ENCODE measurements around the gene MEX3D. TPM values are rescaled to one million over a fixed set of nuclear protein-coding genes. Genes with fewer than 3 reads are reported as not detected.

The MEX3D gene
- total RNA-seq, 1 donor from 2014 or later = 20.5 TPM

- no peak for DNase-seq (ENCODE audit: low spot score)
Measured at GRCh38 chr19:1574354-1575136, 6.4 kb upstream of the MEX3D start.

DNA sequence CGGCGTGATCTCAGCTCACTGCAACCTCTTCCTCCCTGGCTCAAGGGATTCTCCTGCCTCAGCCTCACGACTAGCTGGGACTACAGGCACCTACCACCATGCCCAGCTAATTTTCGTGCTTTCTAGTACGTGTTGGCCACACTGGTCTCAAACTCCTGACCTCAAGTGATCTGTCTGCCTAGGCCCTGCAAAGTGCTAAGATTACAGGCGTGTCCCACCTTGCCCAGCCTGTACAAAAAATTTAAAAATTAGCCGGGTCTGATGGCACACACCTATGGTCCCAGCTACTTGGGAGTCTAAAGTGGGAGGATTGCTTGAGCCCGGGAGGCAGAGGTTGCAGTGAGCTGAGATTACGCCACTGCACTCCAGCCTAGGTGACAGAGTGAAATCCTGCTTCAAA, 4.7 kb upstream of the MEX3D start:
- no peak for DNase-seq (ENCODE audit: low spot score)

DNA sequence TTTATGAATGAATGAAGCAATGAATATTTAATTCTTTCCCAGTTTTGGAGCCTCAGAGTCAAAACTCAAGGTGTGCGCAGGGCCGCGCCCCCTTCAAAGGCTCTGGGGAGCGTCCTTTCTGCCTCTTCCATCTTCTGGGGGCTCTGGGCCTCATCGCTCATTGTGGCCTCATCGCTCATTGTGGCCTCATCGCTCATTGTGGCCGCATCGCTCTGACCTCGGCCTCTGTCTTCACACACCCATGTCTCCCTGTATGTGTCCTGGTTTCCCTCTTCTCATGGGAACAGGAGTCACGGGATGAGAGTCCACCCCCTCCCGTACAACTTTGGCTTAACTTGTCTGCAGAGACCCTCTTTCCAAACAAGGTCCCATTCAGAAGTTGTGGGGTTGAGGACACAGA, 3.2 kb upstream of the MEX3D start:
- no peak for DNase-seq (ENCODE audit: low spot score)

DNA sequence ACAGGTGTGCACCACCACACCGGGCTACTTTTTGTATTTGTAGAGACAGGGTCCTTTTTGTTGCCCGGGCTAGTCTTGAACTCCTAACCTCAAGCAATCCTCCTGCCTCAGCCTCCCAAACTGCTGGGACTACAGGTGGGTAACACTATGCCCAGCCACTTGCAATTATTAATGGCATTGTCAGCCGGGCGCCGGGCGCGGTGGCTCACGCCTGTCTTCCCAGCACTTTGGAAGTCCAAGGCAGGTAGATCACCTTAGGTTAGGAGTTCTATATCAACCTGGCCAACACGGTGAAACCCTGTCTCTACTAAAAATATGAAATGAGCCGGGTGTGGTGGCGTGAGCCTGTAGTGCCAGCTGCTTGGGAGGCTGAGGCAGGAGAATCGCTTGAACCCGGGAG, 2.7 kb upstream of the MEX3D start:
- DNase-seq (ENCODE audit: low spot score) = no peak

DNA sequence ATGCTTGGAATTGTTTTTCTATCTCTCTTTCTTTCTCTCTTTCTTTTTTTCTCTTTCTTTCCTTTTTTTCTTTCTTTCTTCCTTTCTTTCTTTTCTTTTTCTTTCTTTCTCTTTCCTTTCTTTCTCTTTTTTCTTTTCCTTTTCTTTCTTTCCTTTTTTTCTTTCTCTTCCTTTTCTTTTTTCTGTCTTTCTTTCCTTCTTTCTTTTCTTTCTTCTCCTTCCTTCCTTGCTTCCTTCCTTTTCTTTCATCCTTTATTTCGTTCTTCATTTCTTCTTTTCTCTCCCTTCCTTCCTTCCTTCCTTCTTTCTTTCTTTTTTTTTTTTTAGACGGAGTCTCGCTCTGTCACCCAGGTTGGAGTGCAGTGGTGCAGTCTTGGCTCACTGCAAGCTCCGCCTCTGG, 1.9 kb upstream of the MEX3D start:
- DNase-seq (ENCODE audit: low spot score) = no peak

- DNase-seq (ENCODE audit: low spot score) = no peak
Measured at GRCh38 chr19:1567848-1568227, 287 bp downstream of the MEX3D start.

- no peak for DNase-seq (ENCODE audit: low spot score)
Measured at GRCh38 chr19:1567116-1567847, 843 bp downstream of the MEX3D start.

- no peak for DNase-seq (ENCODE audit: low spot score)
Measured at GRCh38 chr19:1566392-1567115, 1.6 kb downstream of the MEX3D start.

GRCh38 chr19:1563251-1563650, 4.9 kb downstream of the MEX3D start:
- no peak for DNase-seq (ENCODE audit: low spot score)

DNA sequence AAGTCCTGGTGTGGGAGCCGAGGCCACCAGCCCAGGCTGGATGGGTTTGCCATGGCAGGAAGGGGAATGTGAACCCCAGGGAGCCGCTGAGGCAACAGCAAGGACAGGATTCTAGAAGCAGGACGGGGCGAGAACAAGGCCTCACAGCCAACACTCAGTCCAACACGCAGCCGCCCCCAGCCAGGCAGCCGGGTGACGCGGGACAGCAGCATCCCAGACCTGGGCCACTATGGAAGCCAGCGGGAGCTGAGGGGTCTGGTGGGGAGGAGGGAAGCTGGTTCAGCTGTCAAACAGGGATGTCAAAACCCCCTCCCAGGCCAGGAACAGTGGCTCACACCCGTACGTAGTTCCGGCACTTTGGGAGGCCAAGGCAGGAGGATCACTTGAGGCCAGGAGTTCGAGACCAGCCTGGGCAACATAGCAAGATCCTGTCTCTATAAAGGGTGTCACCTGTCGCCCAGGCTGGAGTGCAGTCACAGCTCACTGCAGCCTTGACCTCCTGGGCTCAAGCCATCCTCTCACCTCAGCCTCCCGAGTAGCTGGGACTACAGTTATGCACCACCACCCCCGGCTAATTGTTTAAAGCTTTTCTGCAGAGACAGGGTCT, 6.8 kb downstream of the MEX3D start:
- no peak for DNase-seq (ENCODE audit: low spot score)

- no peak for DNase-seq (ENCODE audit: low spot score)
Measured at GRCh38 chr19:1560286-1560882, 7.7 kb downstream of the MEX3D start.

DNA sequence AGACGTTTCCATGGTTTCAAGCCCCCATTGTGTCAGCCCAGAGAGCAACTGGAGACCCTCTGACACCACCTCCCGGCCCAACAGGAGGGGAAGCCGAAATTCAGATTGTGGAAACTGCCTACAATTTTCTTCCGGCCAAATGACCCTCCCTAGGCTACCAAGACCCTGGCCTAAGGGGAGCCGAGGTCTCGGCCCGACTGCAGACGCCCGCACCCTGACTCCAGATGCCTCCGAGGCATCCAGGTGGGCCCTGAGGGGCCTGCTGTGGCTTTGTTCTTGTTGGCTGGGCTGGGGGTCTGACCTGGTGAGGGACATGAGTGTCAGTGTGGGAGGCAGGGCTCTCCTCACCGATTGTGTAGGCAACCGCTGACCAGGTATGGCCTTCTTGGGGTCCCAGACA, 9.6 kb downstream of the MEX3D start:
- DNase-seq (ENCODE audit: low spot score) = no peak

- DNase-seq (ENCODE audit: low spot score) = no peak
Measured at GRCh38 chr19:1556390-1557070, 11.6 kb downstream of the MEX3D start.

DNA sequence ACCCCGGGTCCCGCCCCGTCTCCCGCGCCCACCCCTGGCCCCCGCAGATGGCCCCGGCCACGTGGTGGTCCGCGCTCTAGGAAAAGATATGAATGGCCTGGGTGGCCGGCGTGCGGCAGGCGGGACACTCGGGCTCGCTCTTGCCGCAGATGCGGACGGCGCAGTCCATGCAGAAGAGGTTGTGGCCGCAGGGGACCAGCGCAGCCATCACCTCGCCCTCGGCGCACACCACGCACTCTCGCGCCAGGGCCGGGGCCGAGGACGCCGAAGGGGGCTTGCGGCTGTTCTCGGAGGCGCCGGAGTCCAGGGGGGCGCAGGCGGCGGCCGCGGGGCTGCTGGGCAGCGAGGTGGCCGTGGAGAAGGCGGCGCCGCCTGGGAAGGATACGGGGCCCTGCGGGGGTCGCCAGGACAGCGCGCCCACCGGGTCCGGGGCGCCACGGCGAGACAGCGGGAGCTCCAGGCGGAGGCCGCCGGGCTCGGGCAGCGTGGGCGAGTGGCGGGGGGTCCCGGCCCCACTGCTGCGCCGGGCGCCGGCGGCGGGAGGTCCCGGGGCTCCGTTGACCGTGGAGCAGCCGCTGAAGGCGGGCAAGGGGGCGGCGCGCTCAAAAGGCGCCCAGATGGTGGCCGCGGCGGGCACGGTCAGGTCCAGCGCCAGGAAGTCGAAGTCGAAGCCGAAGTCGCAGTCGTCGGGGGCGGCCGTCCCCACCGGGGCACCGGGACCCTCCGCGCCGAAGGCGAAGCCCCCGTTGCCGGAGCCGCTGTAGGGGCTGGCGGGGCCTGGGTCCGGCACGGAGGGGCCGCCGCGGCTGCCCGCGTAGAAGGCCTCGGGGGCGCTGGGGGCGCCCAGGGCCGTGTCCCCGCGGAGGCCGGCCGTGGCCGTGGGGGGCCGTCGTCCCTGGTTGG, 12.4 kb downstream of the MEX3D start:
- no peak for DNase-seq (ENCODE audit: low spot score)

DNA sequence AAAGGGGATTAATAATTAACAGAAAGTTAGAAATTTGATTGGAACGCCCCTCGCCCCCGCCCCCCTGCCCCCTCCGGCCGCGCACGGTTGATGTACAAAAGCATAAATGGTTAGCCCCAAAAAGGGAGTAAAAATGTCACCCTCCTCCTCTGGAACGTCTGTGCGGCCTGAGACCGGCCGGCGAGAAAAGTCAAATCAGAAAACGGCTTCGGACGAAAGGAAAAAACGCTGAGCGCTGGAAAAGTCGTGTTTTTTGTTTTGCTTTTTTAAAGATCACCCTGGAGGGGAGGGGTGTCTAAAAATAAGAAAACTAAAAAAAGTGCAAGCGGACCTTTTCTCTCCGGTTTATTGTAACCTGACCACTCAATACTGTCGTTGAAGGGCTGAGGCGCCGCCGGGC, 13.2 kb downstream of the MEX3D start:
- DNase-seq (ENCODE audit: low spot score) = no peak

DNA sequence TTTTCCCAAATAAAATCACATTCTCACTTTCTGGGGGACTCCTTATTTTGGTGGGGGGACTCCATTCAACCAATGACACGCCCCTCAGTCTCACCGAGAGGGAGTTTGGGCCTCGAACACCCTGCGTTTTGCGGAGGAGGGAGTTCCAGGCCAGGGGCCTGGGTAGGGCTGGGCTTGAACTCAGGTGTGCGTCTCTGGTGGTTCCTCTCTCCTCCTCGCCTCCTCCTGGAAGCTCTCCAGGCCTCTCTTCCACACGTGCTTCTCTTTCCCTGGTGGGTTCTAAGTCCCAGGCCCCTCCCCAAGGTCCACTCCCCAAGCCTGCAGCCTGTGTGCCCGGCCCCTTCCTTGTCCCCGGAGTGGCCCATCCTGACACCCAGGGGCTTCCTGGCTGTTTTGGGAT, 14.7 kb downstream of the MEX3D start:
- DNase-seq (ENCODE audit: low spot score) = no peak

- DNase-seq (ENCODE audit: low spot score) = no peak
Measured at GRCh38 chr19:1551068-1552040, 16.8 kb downstream of the MEX3D start.

- no peak for DNase-seq (ENCODE audit: low spot score)
Measured at GRCh38 chr19:1549332-1549945, 18.7 kb downstream of the MEX3D start.

All from mesenteric fat pad (tissue), 1 donor.